ENCODE results near the gene PTCH1.

DNA sequence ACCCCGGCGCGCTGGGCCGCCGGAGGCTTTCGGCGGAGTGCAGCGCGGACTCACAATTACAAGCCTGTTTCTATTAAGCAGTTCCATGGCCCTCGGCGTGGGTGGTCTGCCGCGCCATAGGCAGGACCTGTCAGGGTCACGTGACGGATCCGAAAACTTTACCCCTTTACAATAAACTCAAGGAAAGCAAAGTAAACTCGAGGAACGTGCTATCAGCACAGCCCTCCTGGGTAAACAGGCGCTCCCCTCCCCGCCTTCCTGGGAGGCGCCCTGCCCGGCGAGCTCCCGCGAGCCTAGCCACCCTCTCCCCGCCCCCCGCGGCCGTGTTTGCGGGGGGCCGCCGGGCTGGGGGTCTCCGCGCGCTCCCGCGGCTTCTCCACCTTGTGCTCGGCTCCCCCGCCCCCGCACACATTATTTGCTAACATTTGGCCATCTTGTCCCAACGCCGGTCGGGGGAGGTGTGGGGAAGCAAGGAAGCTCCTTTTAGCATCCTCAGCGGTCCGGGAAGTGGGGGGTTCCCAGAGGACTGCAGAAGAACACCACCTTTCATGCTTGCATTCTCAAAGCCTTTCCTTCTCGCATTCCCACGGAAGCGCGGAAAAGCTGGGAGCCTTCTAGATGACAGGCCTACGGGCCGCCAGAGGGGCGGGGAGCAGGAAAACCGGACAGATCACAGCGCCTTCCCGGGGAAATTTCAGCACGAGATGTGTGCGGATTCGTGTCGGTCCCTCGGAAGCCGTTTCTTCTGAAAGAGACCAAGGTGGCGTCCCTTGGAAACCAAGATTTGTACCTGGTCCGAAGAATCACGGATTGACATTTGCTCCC lies at the start of gene PTCH1:
- TF ChIP-seq, protein P1, sequence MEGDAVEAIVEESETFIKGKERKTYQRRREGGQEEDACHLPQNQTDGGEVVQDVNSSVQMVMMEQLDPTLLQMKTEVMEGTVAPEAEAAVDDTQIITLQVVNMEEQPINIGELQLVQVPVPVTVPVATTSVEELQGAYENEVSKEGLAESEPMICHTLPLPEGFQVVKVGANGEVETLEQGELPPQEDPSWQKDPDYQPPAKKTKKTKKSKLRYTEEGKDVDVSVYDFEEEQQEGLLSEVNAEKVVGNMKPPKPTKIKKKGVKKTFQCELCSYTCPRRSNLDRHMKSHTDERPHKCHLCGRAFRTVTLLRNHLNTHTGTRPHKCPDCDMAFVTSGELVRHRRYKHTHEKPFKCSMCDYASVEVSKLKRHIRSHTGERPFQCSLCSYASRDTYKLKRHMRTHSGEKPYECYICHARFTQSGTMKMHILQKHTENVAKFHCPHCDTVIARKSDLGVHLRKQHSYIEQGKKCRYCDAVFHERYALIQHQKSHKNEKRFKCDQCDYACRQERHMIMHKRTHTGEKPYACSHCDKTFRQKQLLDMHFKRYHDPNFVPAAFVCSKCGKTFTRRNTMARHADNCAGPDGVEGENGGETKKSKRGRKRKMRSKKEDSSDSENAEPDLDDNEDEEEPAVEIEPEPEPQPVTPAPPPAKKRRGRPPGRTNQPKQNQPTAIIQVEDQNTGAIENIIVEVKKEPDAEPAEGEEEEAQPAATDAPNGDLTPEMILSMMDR (IDR thresholded peaks at IDR 0.05; ENCODE audit: low read depth, low read length): no peak
- no peak for TF ChIP-seq EZH2phosphoT487 (IDR thresholded peaks at IDR 0.05; ENCODE audit: low read depth)
